Kasumi-1 (cell line): ENCODE data around the gene TOM1L2.

ENCODE experiments used
- DNase-seq, 2 experiments: peaks; one replicate each; lab custom pipeline; 2025; lab: John Stamatoyannopoulos, UW

TOM1L2 gene

GRCh38 chr17:17835415-17836249 lies 136.6 kb downstream of the TOM1L2 start:
- no peak for DNase-seq

GRCh38 chr17:17834974-17835373 lies 137.2 kb downstream of the TOM1L2 start:
- no peak for DNase-seq

- no peak for DNase-seq
These were observed 138.4 kb downstream of the TOM1L2 start for GRCh38 chr17:17833658-17834357.

GRCh38 chr17:17832032-17832363 lies 140.2 kb downstream of the TOM1L2 start:
- no peak for DNase-seq

- DNase-seq = no peak
These were observed 140.8 kb downstream of the TOM1L2 start for GRCh38 chr17:17831208-17832031.

GRCh38 chr17:17830740-17831207 lies 141.4 kb downstream of the TOM1L2 start:
- no peak for DNase-seq

- no peak for DNase-seq
These were observed 142.0 kb downstream of the TOM1L2 start for GRCh38 chr17:17830269-17830567.

GRCh38 chr17:17827826-17828621 lies 144.2 kb downstream of the TOM1L2 start:
- DNase-seq = no peak

- DNase-seq = no peak
These were observed 145.0 kb downstream of the TOM1L2 start for GRCh38 chr17:17826942-17827785.

GRCh38 chr17:17826342-17826713 lies 145.9 kb downstream of the TOM1L2 start:
- peak in 1 of 2 experiments; percentile 22 for DNase-seq

GRCh38 chr17:17824783-17825614 lies 147.2 kb downstream of the TOM1L2 start:
- DNase-seq = peak in 1 of 2 experiments; percentile 6

- DNase-seq = no peak
These were observed 147.9 kb downstream of the TOM1L2 start for GRCh38 chr17:17824119-17824782.

- peak; percentile 15 to 37 for DNase-seq
These were observed 148.6 kb downstream of the TOM1L2 start for GRCh38 chr17:17823433-17824118.

- no peak for DNase-seq
These were observed 149.6 kb downstream of the TOM1L2 start for GRCh38 chr17:17822616-17823015.

- no peak for DNase-seq
These were observed 150.0 kb downstream of the TOM1L2 start for GRCh38 chr17:17822189-17822588.

GRCh38 chr17:17820463-17821158 lies 151.6 kb downstream of the TOM1L2 start:
- no peak for DNase-seq

GRCh38 chr17:17820046-17820445 lies 152.2 kb downstream of the TOM1L2 start:
- no peak for DNase-seq

GRCh38 chr17:17819561-17819995 lies 152.6 kb downstream of the TOM1L2 start:
- DNase-seq = peak in 1 of 2 experiments; percentile 1
